GM23248 (cell line): Measurements from ENCODE around the gene DEDD2. TPM values are rescaled to one million over a fixed set of nuclear protein-coding genes. Genes with fewer than 3 reads are reported as not detected.

Source experiments
- DNase-seq: peaks from one replicate; pipeline ENCODE4 v3.0.0-alpha.2; 2015
- H2AFZ ChIP-seq: fragments of 200-600 bp; sonication (generic); 2 replicates; pipeline ENCODE4 v1.6.1; 2016; ENCODE audit warnings: antibody characterized with exemption
- H3F3A ChIP-seq: fragments of 200-600 bp; sonication (generic); 2 replicates; pipeline ENCODE4 v1.6.1; 2016; ENCODE audit warnings: mild to moderate bottlenecking, antibody characterized with exemption, mixed run types; ENCODE audit not compliant: insufficient read depth
- H3K27ac ChIP-seq: fragments of 200-600 bp; sonication (generic); 2 replicates; pipeline ENCODE4 v1.5.1; 2016; ENCODE audit warnings: mild to moderate bottlenecking
- H3K27me3 ChIP-seq: fragments of 200-600 bp; sonication (generic); replicated peaks from 2 replicates; pipeline ENCODE4 v1.6.1; 2016; ENCODE audit warnings: mild to moderate bottlenecking; ENCODE audit not compliant: insufficient read depth
- H3K36me3 ChIP-seq: fragments of 200-600 bp; sonication (generic); 2 replicates; pipeline ENCODE4 v1.6.1; 2016; ENCODE audit warnings: low read depth, mild to moderate bottlenecking
- H3K4me1 ChIP-seq: fragments of 200-600 bp; sonication (generic); 2 replicates; pipeline ENCODE4 v1.6.1; 2016; ENCODE audit warnings: mild to moderate bottlenecking; ENCODE audit not compliant: insufficient read depth
- H3K4me2 ChIP-seq: fragments of 200-600 bp; sonication (generic); one replicate; pipeline ENCODE4 v1.6.1; 2016; ENCODE audit warnings: mild to moderate bottlenecking; ENCODE audit not compliant: unreplicated experiment
- H3K4me3 ChIP-seq: fragments of 200-600 bp; sonication (generic); 2 replicates; pipeline ENCODE4 v1.5.1; 2016; ENCODE audit warnings: mild to moderate bottlenecking
- H3K79me2 ChIP-seq: fragments of 200-600 bp; sonication (generic); 2 replicates; pipeline ENCODE4 v1.6.1; 2016; ENCODE audit warnings: mild to moderate bottlenecking; ENCODE audit not compliant: insufficient read depth
- H3K9ac ChIP-seq: fragments of 200-600 bp; sonication (generic); 2 replicates; pipeline ENCODE4 v1.6.1; 2016; ENCODE audit warnings: mild to moderate bottlenecking
- H3K9me2 ChIP-seq: fragments of 200-600 bp; sonication (generic); 2 replicates; pipeline ENCODE4 v1.6.1; 2016; ENCODE audit warnings: mixed run types, mild to moderate bottlenecking, moderate library complexity; ENCODE audit not compliant: insufficient read depth
- H3K9me3 ChIP-seq: fragments of 200-600 bp; sonication (generic); one replicate; pipeline ENCODE4 v1.6.1; 2017; ENCODE audit warnings: low read depth
- H4K20me1 ChIP-seq: fragments of 200-600 bp; sonication (generic); 2 replicates; pipeline ENCODE4 v1.6.0; 2016; ENCODE audit not compliant: insufficient read depth
- EZH2 ChIP-seq: fragments of 200-600 bp; sonication (generic); IDR thresholded peaks from 2 replicates; pipeline ENCODE4 v1.6.1; 2018; ENCODE audit warnings: antibody characterized with exemption, mild to moderate bottlenecking; ENCODE audit not compliant: insufficient read depth, poor library complexity, severe bottlenecking
- EZH2phosphoT487 ChIP-seq: fragments of 200-600 bp; sonication (generic); IDR thresholded peaks from 2 replicates; pipeline ENCODE4 v1.6.1; 2018; ENCODE audit warnings: antibody characterized with exemption, moderate library complexity, mild to moderate bottlenecking, low read depth; ENCODE audit not compliant: insufficient read depth
- WGBS, 2 experiments: methylation state at CpG; one replicate each; pipeline ENCODE4 v1.1.6; 2015 to 2017; ENCODE audit warnings: low lambda C conversion rate in 2 of 2, low coverage in 1 of 2; ENCODE audit errors: missing lambda C conversion rate in 2 of 2; 5-methylcytosine and 5-hydroxymethylcytosine counted together
- in situ Hi-C: fragments of 300-500 bp; cut with MboI; formaldehyde crosslinking; loops from 2 replicates; pipeline ENCODE4 v1.15.0; 2020
- polyA plus RNA-seq: library from polyadenylated mRNA; unstranded; fragments of >200 nt; fragmentation: Nextera tagmentation; extraction: Ambion mirVana; gene quantifications from 2 replicates; pipeline ENCODE4 v1.2.1, GENCODE V29; 2016
- total RNA-seq: library from RNA; depleted of rRNA; stranded (reverse); fragments of >200 nt; shearing (Covaris generic); gene quantifications from 2 replicates; pipeline ENCODE4 v1.2.3, GENCODE V29; 2014

DEDD2 gene
- total and polyA plus RNA-seq, 2 experiments from 2014 or later: 21.1 to 27.8 TPM

GRCh38 chr19:42198676-42199439 lies 18.6 kb downstream of the DEDD2 start:
- no peaks in the 10 kb centered on the region for H3K27me3 ChIP-seq
- H3K4me1 ChIP-seq: no peaks in the 10 kb centered on the region
- 73 to 78% methylated on average over 6 to 7 of the region's 7 CpGs for WGBS, 2 experiments
- no peak overlapping the region for H3K4me3 ChIP-seq
- no peaks in the 10 kb centered on the region; the same call in 1 of the 2 replicates for H4K20me1 ChIP-seq
- H3K27ac ChIP-seq: no peak overlapping the region
- no peaks in the 10 kb centered on the region for H3K9me2 ChIP-seq
- no peaks in the 10 kb centered on the region for H3K9me3 ChIP-seq
- peaks cover 21% of the 10 kb centered on the region for H3K79me2 ChIP-seq
- no peaks in the 10 kb centered on the region for H3F3A ChIP-seq
- no peak overlapping the region for H3K4me2 ChIP-seq
- TF ChIP-seq EZH2 (no peak), EZH2phosphoT487 (no peak)
- no peak overlapping the region for H2AFZ ChIP-seq
- no peak overlapping the region for H3K9ac ChIP-seq
- no peak for DNase-seq
- in situ Hi-C loops: no loop called here
- peaks cover 11% of the 10 kb centered on the region; the same call in 1 of the 2 replicates for H3K36me3 ChIP-seq

- WGBS, 2 experiments: 52% methylated on average over 5 of the region's 5 CpGs
- in situ Hi-C loops: no loop called here
- Histone ChIP-seq H3K4me2 (no peak overlapping the region), H3K27ac (no peak overlapping the region), H3K4me3 (no peak overlapping the region), H2AFZ (no peak overlapping the region), H3K79me2 (peaks cover 13% of the 10 kb centered on the region), H3F3A (no peaks in the 10 kb centered on the region), H3K27me3 (no peaks in the 10 kb centered on the region), H3K9me2 (no peaks in the 10 kb centered on the region), H4K20me1 (no peaks in the 10 kb centered on the region; the same call in 1 of the 2 replicates), H3K4me1 (peaks cover 3% of the 10 kb centered on the region), H3K9me3 (no peaks in the 10 kb centered on the region), H3K9ac (no peak overlapping the region), H3K36me3 (peaks cover 6% of the 10 kb centered on the region; the same call in 1 of the 2 replicates)
- TF ChIP-seq EZH2 (no peak), EZH2phosphoT487 (no peak)
- DNase-seq: no peak
Measured at GRCh38 chr19:42197375-42197817, 20.1 kb downstream of the DEDD2 start.

GRCh38 chr19:42196011-42197001 lies 21.2 kb downstream of the DEDD2 start:
- peaks cover 6% of the 10 kb centered on the region; the same call in 1 of the 2 replicates for H3K36me3 ChIP-seq
- H3F3A ChIP-seq: no peaks in the 10 kb centered on the region
- no peak overlapping the region for H3K4me2 ChIP-seq
- H3K9me2 ChIP-seq: no peaks in the 10 kb centered on the region
- no peaks in the 10 kb centered on the region for H3K9me3 ChIP-seq
- H3K4me1 ChIP-seq: peaks cover 12% of the 10 kb centered on the region
- TF ChIP-seq EZH2phosphoT487: no peak
- no peak for TF ChIP-seq EZH2
- no peak overlapping the region for H3K27ac ChIP-seq
- no peaks in the 10 kb centered on the region; the same call in 1 of the 2 replicates for H4K20me1 ChIP-seq
- no peak overlapping the region for H3K4me3 ChIP-seq
- in situ Hi-C loops: no loop called here
- no peak overlapping the region for H2AFZ ChIP-seq
- DNase-seq: no peak
- 89% methylated on average over 44 to 47 of the region's 47 CpGs for WGBS, 2 experiments
- H3K27me3 ChIP-seq: no peaks in the 10 kb centered on the region
- no peak overlapping the region for H3K9ac ChIP-seq
- peaks cover 6% of the 10 kb centered on the region; the same call in 1 of the 2 replicates for H3K79me2 ChIP-seq

- Histone ChIP-seq H3K9me3 (no peaks in the 10 kb centered on the region), H3K4me1 (peaks cover 12% of the 10 kb centered on the region), H3K4me2 (no peak overlapping the region), H3F3A (no peaks in the 10 kb centered on the region), H3K79me2 (no peaks in the 10 kb centered on the region), H3K9me2 (no peaks in the 10 kb centered on the region), H2AFZ (no peak overlapping the region), H3K4me3 (no peak overlapping the region), H4K20me1 (no peaks in the 10 kb centered on the region), H3K36me3 (peaks cover 2% of the 10 kb centered on the region; the same call in 1 of the 2 replicates), H3K27ac (no peak overlapping the region), H3K27me3 (no peaks in the 10 kb centered on the region), H3K9ac (no peak overlapping the region)
- no peak for TF ChIP-seq EZH2phosphoT487
- TF ChIP-seq EZH2: no peak
- WGBS, 2 experiments: 79 to 84% methylated on average over 3 of the region's 3 CpGs
- no peak for DNase-seq
- in situ Hi-C loops: no loop called here
Measured at GRCh38 chr19:42193706-42194105, 23.8 kb downstream of the DEDD2 start.
